GM10266 (cell line): ENCODE measurements around the gene PHF2.

Experiments used
- DNase-seq: peaks from one replicate; pipeline ENCODE4 v3.0.0; 2012; ENCODE audit errors: extremely low spot score
- CTCF ChIP-seq: IDR thresholded peaks from 2 replicates; pipeline ENCODE4 v1.5.1; 2012; ENCODE audit warnings: mild to moderate bottlenecking, low read depth; ENCODE audit not compliant: control insufficient read depth, insufficient read depth; ENCODE audit errors: missing control alignments

PHF2 gene

GRCh38 chr9:93579711-93580516, 3.5 kb downstream of the PHF2 start:
- no peak for DNase-seq
- TF ChIP-seq CTCF, result no peak

DNA sequence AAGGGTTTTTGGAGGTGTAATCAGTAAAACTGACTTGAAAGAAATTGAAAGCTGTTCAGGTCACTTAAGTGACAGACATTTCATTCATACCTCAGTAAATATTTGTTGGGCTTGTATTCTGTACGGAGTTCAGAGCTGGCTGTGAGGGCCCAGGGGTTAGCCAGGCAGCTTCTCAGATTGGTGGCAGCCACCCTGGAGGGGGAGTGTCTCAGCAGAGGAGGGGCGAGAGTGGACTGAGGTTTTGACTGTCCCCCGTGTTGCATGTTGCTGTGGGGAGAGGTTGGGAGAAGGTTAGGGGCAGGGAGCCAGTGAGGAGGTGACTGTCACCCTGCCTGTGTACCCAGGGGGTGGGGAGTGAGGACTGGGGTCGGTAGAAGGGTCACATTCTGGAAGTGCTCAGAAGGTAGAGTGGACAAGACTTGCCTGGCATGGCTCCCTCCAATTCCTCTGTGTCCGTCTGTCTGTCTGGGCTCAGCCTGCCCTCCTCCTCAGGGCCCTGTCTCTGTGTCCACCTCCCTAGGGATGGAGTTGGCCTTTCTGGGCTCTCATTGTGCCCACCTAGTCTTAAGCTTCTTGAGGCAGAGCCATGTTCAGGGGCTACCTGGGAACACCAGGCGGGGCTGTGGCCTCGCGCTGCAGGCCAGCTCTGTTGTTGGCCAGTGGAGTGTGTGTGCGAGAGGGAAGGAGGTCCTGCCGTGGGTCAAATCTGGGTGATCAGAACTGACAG, 4.4 kb downstream of the PHF2 start:
- DNase-seq, result no peak

GRCh38 chr9:93582115-93582514, 5.7 kb downstream of the PHF2 start:
- DNase-seq, result no peak
- no peak for TF ChIP-seq CTCF

More for the DNA sequence above, 4.4 kb downstream of the PHF2 start:
- no peak for TF ChIP-seq CTCF

DNA sequence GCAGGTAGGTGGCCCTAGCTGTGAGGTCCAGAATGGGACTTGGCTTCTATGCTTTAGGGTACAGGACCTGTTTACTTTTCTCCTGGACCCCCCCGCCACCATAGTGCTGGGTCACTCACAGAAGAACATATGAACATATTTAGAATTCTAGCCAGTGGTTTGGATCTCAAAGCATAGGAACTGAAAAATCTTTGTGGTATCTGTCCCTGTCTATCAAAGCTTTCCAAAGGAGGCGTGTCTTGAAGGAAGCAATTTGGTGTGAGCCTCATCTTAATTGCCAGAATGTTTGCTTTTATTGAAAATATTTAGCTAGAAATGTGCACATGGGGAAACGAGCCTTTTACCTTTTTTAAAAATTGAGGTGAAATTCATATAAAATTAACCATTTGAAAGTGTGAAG, 6.2 kb downstream of the PHF2 start:
- no peak for DNase-seq
- TF ChIP-seq CTCF, result no peak

GRCh38 chr9:93585259-93585658, 8.9 kb downstream of the PHF2 start:
- no peak for TF ChIP-seq CTCF

DNA sequence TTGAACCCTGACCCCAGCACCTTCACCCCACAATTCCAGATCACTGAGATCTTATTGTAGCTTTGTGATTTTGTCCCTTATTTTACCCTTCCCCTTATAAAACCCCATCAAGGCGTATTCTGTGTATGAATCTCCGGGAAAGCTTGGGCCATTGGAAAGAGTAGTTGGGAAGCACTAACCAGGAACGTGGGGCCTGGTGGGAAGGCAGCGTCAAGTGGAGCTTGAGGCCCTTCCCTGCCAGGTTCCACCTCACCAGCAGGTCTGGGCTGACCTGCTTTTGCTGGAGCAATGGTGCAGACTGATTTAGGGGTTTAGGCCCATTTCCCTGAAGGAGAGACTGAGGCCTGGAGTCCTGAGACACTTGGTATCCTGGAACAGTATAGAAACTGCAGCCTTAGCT, 9.3 kb downstream of the PHF2 start:
- DNase-seq, result no peak
- no peak for TF ChIP-seq CTCF

More at GRCh38 chr9:93585259-93585658, 8.9 kb downstream of the PHF2 start:
- DNase-seq, result no peak
